ENCODE measurements around the gene DGKD. TPM values are rescaled to one million over a fixed set of nuclear protein-coding genes. Genes with fewer than 3 reads are reported as not detected.
"Not testable (repeated sequence)": the region's sequence is repeated elsewhere in the genome, so short reads cannot be mapped to it uniquely, and the experiment has no call there.

Gene DGKD
- total RNA-seq, 1 donor from 2014 or later: 20.7 TPM

DNA sequence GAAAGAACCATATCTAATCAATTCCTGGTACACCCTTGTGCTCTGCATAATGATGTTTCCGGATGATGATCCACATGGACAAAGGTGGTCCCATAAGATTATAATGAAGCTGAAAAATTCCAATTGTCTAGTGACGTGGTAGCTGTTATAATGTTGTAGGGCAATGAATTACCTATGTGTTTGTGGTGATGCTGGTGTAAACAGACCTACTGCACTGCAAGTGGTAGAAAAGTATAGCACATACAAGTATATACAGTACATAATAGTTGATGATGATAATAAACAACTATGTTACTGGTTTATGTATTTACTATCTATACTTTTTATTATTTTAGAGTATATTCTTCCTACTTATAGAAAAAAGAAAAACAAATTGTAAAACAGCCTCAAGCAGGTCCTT lies 8.4 kb downstream of the DGKD start:
- no peak for DNase-seq (ENCODE audit: low read depth)

DNA sequence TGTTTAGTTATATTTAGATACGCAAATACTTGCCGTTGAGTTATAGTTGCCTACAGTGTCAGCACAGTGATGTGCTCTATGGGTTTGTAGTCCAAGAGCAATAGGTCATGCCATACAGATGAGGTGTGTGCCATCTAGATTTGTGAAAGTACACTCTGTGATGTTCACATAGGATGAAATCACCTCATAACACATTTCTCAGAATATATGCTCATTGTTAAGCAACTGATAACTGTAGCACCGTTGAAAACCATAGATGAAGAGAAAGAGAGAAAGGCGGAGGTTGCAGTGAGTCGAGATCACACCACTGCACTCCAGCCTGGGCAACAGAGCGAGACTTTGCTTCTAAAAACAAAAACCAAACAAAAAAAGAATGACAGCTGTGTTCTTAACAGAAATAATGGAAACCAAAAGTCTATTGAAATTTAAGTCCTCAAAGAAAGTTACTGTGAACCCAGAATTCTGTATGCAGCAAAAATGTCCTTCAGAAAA lies 9.5 kb downstream of the DGKD start:
- DNase-seq (ENCODE audit: low read depth): no peak

DNA sequence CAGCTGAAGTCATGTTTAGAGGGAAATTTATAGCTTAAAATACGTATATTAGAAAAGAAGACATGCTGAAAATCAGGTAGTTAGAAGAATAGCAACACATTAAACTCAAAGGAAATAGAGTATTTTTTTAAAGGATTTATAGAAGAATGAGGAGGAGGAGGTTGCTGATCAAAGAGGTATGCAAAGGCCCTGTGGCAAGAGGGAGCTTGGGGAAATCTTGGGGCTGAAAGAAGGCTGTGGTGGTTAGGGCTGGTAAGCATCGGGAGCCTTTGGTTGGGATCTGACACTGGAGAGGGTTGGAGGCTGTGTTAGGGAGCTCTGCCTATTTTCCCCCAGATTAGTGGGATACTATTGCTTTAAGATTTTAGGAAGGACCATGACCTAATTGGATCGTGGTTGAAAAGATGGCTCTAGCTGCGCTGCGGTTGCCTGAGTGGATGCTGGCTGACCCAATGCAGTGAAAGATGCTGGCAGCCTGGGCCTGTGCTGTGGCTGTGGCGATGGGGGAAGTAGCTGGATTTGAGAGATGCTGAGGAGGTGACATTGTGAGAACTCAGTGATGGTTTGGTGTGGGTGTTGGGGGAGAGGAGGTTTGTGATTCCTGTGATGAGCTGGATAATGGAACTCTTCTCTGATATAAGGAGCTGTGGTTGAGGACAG lies 11.7 kb downstream of the DGKD start:
- no peak for DNase-seq (ENCODE audit: low read depth)

DNA sequence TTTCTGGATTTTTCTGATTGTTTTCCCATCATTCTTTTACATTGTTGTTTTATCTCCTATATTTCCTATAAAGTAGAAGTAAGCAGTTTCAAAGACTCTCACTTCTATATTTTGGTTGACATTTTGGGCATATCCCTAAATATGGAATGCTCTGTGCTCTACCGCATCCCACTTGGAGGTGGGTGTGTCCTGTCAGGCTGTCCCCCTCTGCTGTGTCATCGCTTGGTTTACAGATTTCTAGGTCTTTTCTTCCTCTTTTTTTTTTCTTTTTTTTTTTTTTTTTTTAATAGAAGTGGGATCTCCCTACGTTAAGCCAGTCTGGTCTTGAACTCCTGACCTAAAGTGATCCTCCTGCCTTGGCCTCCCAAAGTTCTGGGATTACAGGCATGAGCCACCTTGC lies 13.3 kb downstream of the DGKD start:
- no peak for DNase-seq (ENCODE audit: low read depth)

DNA sequence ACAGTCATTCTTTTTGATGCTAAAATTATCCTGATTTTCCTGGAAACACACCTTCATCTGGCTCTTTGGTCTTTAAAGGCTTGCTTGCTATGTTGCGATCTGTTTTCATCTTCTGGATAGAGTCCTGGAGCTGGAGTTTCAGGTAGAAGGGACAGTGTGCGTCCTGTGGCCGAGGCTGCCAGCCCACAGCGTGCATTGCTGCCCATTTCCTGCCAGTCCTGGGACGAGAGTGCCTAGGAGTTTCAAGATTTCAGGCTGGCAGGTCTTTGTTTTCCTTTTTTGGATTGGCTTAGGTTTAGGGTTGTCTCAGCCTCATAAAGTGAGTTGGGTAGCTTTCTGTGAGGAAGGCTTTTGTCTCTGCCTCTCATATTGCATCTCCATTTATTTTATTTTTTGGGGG lies 14.5 kb downstream of the DGKD start:
- no peak for DNase-seq (ENCODE audit: low read depth)

DNA sequence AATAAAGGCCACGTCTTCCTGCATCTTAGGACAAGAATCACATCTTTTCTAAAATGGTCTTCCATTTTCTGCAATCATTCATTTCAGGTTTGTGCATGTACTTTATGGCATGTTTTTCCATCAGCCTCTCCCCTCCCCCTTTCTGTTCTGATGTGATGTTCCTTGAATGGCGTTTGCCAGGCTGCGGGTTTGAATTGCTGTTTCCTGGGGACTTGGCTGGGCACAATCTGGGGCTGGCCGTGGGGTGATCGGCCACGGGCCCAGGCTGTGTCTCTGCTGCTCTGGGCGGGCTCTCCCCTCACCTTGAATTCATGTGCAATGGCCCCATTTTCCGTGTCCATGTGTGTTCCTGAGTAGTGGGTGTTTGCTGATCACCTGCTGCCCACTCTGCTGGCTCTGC lies 15.2 kb downstream of the DGKD start:
- DNase-seq (ENCODE audit: low read depth): no peak

DNA sequence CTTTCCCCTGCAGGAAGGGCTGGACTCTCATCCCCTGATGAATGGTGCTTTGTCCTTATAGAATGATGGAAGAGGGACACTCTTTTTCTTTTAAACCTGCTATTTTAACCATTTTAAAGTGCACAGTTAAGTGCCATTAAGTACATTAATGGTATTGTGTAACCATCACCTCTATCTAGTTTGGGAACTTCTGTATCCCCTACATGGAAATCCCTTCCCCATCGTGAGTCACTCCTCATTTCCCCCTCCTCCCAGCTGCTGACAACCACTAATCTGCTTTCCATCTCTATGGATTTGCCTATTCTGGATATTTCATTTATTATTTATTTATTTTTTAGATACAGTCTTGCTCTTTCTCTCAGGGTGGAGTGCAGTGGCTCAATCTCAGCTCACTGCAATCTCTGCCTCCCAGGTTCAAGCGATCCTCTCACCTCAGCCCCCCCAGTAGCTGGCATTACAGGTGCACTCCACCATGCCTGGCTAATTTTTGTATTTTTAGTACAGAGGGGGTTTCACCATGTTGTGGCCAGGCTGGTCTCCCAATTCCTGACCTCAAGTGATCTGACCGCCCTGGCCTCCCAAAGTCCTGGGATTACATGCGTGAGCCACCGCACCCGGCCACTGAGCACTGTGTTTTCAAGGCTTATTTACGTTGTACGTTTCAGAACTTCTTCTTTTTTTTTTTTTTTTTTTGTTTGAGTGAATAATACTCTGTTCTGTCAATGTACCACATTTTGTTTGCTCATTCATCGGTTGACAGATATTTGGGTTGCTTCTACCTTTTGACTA lies 15.8 kb downstream of the DGKD start:
- no peak for DNase-seq (ENCODE audit: low read depth)

DNA sequence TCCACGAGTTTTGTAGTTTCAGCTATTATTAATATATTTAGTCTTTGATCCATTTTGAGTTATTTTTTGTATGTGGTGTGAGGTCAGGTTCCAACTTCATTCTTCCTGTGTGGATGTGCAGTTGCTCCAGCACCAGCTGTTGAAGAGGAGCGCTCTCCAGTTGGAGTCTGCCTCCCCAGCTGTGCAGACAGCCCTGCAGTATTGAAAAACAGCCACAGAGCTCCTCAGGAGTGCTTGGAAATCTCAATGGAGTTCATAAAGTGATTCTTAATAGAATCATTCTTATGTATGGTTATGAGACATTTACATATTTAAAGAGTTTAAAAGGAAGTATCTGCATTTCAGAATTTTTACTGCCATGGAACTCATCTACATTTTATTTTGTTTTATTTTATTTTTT lies 17.3 kb downstream of the DGKD start:
- no peak for DNase-seq (ENCODE audit: low read depth)

DNA sequence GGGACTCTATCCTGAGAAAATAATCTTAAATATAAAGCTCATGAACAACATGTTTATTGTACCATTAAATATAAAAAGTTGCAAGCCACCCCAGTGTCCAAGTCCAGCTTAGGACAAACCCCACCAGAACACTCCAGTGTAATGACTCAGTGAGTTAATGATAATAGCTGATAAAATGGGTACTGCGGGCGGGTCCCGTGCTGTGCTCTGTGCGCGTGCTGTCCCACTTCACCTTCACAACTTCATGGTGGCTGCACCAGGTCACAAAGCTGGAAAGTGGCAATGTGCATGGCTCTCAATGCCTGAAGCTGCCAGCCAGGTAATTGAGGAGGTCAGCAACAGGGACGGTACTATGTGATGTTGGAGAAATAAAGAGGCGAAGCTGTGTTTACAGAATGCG lies 18.6 kb downstream of the DGKD start:
- no peak for DNase-seq (ENCODE audit: low read depth)

DNA sequence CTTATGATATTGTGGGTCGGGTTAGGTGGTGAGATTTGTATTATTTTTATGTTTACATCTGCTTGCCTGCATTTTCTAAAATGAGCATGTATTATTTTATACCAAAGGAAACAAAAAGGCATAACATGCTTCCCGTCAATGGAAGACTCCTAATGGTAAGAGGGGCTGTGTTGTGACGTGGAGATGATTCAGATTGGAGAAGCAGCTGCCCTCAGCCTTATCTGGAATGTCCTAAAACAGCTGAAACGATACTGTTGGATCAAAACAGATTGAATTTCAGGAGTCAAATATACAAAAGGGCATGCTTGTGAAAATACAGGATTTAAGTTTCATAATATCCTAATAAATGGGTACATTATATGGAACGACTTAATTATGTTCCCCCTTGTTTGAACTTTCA lies 19.0 kb downstream of the DGKD start:
- DNase-seq (ENCODE audit: low read depth): no peak

DNA sequence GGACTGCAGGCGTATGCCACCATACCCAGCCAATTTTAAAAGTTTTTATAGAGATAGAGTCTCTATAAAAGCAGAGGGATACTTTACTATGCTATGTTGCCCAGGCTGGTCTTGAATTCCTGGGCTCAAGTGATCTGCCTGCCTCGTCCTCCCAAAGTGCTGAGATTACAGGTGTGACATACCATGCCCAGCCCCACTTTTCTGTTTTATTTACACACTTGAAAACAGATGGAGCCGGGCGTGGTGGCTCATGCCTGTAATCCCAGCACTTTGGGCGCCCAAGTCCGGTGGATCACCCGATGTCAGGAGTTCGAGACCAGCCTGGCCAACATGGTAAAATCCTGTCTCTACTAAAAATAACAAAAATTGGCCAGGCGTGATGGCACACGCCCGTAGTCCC lies 20.5 kb downstream of the DGKD start:
- DNase-seq (ENCODE audit: low read depth): not testable (repeated sequence)

DNA sequence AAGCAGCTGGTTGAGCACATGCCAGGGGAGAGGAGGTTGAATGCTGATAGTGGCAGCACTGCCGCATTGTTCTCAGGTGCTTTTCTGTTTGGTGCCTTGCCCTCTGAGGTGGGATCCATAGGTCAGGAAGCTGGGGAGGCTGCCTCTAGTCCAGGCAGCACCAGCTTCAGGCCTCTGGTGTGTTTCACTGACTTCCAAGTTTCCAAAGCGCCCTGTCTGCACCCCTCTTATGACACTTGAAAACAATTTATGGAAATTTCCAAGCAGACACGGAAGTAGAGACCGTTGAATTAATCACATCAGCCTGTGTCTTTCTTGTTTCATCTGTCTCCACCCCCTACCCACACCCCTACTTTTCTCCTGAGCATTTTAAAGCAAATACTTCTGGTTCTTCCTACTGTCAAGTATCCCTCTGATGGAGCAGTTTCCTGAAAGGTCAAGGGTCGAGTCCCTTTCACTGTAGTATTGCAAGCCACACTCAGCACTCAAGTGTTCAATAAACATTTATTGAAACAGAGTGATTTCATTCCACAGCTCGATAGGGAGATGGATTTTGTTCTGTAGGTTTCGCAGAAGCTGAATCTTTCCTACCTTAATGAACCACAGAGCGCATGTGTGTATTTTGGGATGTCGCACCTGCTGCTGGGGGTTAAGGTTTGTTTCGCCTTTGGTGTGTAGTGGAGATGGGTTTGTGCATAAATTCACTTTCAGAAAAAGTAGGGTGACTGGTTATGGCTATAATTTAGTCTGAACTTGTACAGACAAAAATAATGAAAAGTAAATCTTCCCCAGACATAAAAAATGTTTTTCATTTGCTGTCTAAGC lies 21.4 kb downstream of the DGKD start:
- no peak for DNase-seq (ENCODE audit: low read depth)

DNA sequence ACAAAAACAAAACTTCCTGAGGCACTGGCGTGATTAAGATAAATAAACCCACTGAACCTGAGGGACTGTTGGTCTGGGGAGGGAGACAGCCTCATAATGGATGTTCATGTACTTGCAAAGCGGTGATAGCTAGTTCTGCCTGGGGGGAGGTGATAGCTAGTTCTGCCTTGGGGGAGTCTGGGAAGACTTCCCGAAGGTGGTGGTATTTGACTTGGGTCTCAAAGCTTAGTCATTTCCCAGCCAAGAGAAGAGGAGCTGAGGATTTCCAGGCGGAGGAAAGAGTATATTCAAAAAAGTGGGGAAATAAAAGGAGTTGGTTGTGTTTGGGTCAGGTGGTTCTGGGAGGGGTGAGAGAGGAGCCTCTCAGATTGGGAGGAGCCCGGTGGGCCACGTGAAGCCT lies 24.7 kb downstream of the DGKD start:
- no peak for DNase-seq (ENCODE audit: low read depth)

DNA sequence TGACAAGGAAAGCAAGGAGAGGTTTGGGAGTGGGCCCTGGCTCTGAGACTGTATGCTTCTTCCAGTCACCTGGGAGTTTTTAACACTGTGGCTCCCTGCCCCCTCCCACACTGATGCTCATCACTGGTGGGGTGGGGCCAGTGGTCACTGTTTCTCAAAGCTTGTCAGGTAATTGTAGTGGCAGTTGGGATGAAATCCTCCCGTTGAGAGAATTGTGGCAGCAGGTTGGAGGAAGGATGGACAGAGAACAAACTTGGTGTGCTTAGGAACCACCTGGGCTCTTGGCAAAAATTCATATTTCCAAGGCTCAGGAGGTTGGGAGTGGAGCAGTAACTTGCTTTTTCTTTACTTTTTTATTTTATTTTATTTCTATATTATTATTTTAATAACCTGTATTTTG lies 25.1 kb downstream of the DGKD start:
- DNase-seq (ENCODE audit: low read depth): no peak

DNA sequence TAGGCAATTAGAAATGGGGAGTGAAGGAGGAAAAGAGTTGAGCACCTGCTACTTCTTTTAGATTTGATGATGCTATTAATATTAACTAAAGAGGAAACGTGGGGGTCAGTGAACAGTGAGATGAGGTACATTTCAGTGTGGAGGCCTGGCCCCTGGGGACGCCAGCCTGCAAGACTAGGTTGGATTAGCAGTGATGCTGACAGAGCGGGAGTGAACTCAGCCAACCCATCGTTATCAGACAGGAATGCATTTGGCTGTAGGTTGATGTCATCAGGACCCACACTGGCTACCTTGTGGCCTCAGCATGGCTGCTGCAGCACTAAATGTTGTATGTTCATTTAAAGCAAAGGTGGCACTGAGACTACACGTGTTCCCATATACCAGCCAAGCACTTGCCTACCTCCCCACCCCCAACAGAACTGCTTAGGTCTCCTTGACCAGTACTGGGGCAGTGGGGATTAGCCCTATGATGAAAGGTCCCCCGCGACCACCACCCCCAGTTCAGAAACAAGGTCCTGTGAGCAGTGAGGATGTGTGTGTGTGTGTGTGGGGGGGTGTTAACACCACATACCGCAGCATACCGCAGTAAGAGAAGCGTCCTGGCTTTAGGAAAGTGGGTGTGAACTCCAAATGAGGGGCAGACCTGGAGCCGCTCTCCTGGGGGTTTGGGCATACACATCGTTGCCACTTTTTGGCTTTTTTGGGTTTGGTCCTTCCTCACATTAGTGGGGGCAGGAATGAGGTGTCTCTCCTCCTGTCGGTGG lies 26.0 kb downstream of the DGKD start:
- DNase-seq (ENCODE audit: low read depth): no peak

DNA sequence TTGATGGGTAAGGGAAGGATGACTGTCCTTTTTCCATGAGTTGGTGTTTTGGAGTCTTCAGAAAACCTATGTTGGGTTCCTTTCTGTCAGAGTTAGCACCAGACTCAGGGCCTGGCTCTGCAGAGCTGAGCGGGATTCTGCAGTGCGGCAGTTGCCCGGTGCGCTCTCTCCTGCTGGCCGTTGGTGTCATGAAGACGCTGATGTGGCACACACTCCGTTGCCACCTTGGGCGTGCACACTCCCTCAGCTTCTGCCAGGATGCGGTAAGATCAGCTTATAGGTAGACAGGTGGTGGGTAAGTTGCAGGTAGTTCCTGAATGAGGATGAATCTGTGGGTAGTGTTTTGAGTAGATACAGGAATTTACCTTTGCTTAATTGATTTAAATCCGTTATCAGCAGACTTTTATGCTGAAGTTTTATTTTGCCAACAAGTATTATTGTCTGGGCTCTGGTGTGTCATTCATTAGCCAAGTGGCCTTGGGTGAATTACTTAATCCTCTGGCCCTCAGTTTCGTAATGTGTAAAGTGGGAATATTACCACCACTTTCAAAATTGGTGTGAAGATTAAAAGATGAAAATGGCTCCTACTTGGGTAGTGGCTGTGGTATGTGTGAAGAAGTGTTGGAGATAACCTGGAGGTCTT lies 26.8 kb downstream of the DGKD start:
- DNase-seq (ENCODE audit: low read depth): no peak

DNA sequence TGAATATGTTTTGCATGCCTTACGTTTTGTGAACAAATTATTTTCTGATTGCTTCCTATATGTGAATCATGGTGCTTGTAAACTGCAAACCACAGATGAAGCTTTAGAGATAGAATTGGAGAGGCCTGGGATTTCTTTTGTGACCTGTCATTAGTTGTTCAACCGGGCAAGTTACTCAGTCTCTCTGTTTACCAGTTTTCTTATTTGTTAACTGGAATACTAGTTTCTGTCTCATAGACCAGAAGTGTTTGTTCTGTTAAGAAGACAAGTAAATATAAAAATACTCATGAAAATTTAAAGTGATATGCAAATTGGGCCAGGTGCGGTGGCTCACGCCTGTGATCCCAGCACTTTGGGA lies 27.3 kb downstream of the DGKD start:
- DNase-seq (ENCODE audit: low read depth): peak; percentile 15

DNA sequence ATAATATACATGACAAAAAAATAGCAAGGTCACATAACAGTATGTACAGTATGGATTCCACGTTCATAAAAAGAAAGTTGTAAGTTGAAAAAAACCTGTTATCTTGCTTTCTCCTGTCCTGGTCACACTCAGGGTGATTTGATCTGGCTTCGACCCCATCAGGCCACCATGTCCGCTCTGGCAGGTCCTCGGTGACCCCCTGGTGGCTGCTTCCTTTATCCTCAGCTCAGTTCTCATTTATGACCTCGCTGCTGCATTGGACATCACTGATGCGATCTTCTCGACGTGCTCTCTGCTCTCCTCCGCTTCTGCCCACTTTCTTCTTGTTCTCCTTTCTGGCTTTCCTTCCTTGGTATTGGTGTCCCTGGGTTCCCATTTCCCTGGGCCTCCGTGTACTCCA lies 29.7 kb downstream of the DGKD start:
- DNase-seq (ENCODE audit: low read depth): no peak

DNA sequence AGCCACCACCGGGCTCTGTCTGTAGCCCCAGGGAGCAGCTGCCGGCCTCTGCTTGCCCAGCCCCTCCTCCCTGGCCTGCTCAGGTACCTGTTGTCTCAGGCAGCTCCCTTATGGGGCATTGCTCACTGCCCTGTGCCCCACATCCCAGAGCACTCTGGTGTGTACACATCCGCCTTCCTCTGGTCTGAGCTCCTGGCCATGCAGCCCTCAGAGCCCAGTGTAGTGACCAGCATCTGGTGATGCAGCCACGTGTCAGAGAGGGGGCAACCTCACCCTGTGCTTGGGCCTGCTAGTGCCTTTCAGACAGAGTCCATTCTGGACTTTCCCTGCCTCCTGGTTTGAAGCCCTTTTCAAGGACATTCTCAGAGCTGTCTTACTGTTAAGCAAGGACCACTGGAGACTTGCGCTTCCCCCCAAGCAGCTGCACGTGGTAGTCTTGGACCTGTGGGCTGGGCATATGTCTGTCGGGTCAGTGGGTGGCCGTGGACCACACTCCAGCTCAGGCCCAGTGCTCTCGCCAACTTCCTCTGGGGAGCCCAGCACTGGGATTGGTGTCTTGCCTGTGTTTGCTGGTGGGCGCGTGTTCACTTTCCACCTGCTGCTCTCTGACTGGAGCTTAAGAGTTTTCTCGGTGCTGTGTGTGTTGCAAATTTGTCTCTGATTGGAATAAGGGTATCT lies 30.7 kb downstream of the DGKD start:
- no peak for DNase-seq (ENCODE audit: low read depth)

DNA sequence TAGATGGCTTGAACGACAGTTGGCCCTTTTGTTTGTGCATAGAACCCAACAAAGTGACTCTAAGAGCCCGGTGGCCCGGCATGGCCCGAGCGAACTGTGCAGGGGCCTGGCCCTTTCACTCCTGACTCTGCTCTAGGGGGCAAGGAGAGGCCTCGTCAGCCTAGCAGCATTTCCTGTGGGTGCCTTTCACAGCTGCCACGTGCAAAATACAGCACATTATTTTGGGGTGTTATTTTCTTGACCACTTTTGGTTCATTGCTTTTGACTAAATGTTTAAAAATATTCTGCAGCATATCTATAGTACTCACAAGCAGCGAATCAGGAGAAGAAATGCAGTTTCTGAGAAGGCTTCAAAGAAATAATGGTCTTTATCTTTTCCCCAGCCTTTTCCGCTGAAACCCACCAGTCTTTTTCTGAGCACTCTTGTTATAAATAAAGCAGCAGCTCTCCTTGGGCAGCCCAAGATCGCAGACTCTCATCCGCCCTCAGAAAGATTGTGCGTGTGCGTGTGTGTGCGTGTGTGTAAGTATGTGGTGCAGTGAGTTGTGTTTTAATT lies 31.3 kb downstream of the DGKD start:
- no peak for DNase-seq (ENCODE audit: low read depth)

All from renal cortical epithelial cell (primary cell).